T-helper 2 cell treated with Interferon-gamma antibody and Interleukin-4, amounts not matched to agents 5 μg/mL and 100 μg/mL, for 36 hours (primary cell): ENCODE results near the gene PGS1.

ENCODE experiments used
- DNase-seq: peaks from one replicate; pipeline ENCODE4 v3.0.0; 2021; ENCODE audit warnings: low spot score
- H3K27ac Mint-ChIP-seq: one replicate; pipeline ENCODE4 v1.8.0; 2021; ENCODE audit warnings: mild to moderate bottlenecking, mixed read lengths
- H3K27me3 Mint-ChIP-seq: one replicate; pipeline ENCODE4 v1.8.0; 2021; ENCODE audit warnings: low read depth, mixed read lengths
- H3K36me3 Mint-ChIP-seq: one replicate; pipeline ENCODE4 v1.8.0; 2021; ENCODE audit warnings: low read depth, mixed read lengths
- H3K4me1 Mint-ChIP-seq: one replicate; pipeline ENCODE4 v1.8.0; 2021; ENCODE audit warnings: low read depth, mixed read lengths
- H3K4me3 Mint-ChIP-seq: one replicate; pipeline ENCODE4 v1.8.0; 2022; ENCODE audit warnings: mild to moderate bottlenecking, moderate library complexity, mixed read lengths
- H3K9me3 Mint-ChIP-seq: one replicate; pipeline ENCODE4 v1.8.0; 2021; ENCODE audit warnings: mixed read lengths

Gene PGS1

DNA sequence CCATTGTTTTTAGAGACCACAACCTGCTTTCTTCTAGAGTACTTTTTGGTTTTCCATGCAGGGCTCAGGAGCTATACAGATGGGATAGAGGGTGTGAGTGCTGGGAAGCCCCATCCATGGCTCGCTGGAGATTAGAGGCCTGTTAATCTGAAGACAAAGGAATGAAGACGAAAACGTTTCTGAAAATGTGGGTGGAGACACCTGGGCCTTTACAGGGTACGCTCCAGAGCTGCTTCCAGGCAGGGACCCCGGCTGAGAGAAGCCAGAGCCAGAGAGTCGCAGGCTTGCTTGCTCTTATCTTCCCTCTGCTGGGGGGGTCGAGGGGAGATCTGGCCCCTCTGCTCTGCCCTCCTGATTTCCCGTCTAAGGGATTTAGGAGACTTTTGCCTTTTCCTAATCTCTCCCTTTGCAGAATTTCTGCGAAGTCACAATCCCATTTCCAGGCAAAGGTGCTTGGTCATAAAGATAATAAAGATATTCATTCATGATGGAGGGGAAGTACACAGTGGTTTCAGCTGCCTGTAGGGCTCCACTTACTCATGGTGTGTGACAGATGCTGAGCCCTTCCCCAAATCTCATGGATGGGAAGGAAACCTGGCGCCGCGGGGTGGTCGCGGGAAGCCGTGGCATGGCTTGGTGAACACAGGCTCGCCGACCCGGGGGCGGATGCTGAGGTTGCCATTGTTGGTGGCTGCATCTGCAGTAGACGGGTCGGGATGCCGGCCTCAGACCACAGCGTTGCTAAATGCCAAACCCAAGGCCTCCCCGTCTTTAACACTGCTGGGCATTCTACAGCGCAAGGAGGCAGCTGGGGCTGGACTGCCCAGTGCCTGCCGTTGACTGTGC, 13.8 kb upstream of the PGS1 start:
- peaks cover 12% of the 10 kb centered on the region for H3K4me1 Mint-ChIP-seq
- H3K27ac Mint-ChIP-seq, result no peak overlapping the region
- no peaks in the 10 kb centered on the region for H3K36me3 Mint-ChIP-seq
- H3K4me3 Mint-ChIP-seq, result no peak overlapping the region
- no peaks in the 10 kb centered on the region for H3K9me3 Mint-ChIP-seq
- peaks cover 11% of the 10 kb centered on the region for H3K27me3 Mint-ChIP-seq
- DNase-seq, result no peak

- Mint-ChIP-seq H3K4me3 (no peak overlapping the region), H3K4me1 (peaks cover 12% of the 10 kb centered on the region), H3K27me3 (peaks cover 11% of the 10 kb centered on the region), H3K9me3 (no peaks in the 10 kb centered on the region), H3K36me3 (no peaks in the 10 kb centered on the region), H3K27ac (no peak overlapping the region)
- no peak for DNase-seq
Observed at GRCh38 chr17:78365561-78366108, 12.8 kb upstream of the PGS1 start.

GRCh38 chr17:78366109-78366848, 12.2 kb upstream of the PGS1 start:
- H3K9me3 Mint-ChIP-seq, result no peaks in the 10 kb centered on the region
- H3K4me3 Mint-ChIP-seq, result no peak overlapping the region
- no peak overlapping the region for H3K27ac Mint-ChIP-seq
- H3K27me3 Mint-ChIP-seq, result peaks cover 11% of the 10 kb centered on the region
- peaks cover 9% of the 10 kb centered on the region for H3K4me1 Mint-ChIP-seq
- no peaks in the 10 kb centered on the region for H3K36me3 Mint-ChIP-seq
- DNase-seq, result no peak

DNA sequence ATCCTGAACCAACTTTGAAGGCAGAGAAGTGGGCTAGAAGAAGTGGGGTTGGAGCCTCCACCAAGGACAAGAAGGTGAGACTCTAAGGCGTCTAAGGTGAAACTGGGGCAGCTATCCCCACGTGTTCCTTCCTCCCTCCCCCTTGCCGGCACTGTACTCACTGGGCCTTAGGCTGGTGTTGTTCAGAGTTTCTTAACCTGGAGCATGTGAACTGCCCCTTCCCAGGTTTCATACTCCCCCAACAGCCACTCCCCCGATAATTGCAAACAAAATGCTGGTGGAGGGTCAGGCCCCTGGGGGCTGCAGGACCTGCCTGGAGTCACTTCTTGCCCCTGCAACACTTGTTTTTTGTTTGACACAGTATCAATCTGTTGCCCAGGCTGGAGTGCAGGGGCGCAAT, 11.3 kb upstream of the PGS1 start:
- H3K27ac Mint-ChIP-seq, result no peak overlapping the region
- H3K9me3 Mint-ChIP-seq, result no peaks in the 10 kb centered on the region
- H3K4me3 Mint-ChIP-seq, result no peak overlapping the region
- no peaks in the 10 kb centered on the region for H3K36me3 Mint-ChIP-seq
- no peak for DNase-seq
- H3K27me3 Mint-ChIP-seq, result peaks cover 11% of the 10 kb centered on the region
- peaks cover 9% of the 10 kb centered on the region for H3K4me1 Mint-ChIP-seq

- no peak overlapping the region for H3K4me3 Mint-ChIP-seq
- H3K27ac Mint-ChIP-seq, result no peak overlapping the region
- H3K4me1 Mint-ChIP-seq, result peaks cover 7% of the 10 kb centered on the region
- H3K36me3 Mint-ChIP-seq, result no peaks in the 10 kb centered on the region
- no peaks in the 10 kb centered on the region for H3K9me3 Mint-ChIP-seq
- no peak for DNase-seq
- peaks cover 7% of the 10 kb centered on the region for H3K27me3 Mint-ChIP-seq
Observed at GRCh38 chr17:78368348-78368747, 10.1 kb upstream of the PGS1 start.

DNA sequence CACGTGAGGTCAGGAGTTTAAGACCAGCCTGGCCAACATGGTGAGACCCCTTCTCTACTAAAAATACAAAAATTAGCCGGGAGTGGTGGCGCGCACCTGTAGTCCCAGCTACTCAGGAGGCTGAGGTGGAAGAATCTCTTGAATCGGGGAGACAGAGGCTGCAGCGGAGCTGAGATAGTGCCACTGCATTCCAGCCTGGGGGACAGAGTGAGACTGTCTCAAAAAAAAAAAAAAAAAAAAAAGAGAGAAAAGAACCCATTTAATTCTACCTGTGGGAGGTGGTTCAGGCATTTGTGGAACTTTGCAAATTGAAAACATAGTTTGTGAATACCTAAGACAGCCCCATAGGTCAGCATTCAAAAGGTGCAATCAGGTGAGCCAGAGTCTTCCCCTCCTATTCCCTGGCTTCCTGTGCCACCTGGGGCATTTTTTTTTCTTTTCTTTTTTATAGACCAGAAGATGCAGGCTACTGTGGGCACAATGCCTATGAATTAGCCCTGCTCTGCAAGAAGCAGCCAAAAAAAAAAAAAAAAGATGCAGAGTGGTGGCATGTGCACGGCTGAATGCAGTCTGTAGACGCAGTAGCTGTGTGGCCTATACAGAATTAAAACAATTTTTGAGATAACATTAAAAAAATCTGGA, 9.5 kb upstream of the PGS1 start:
- Mint-ChIP-seq H3K27me3 (peaks cover 3% of the 10 kb centered on the region), H3K36me3 (no peaks in the 10 kb centered on the region), H3K9me3 (no peaks in the 10 kb centered on the region), H3K27ac (no peak overlapping the region), H3K4me1 (peaks cover 7% of the 10 kb centered on the region), H3K4me3 (no peak overlapping the region)
- no peak for DNase-seq

GRCh38 chr17:78369791-78370381, 8.6 kb upstream of the PGS1 start:
- no peaks in the 10 kb centered on the region for H3K27me3 Mint-ChIP-seq
- peaks cover 2% of the 10 kb centered on the region for H3K4me1 Mint-ChIP-seq
- no peak overlapping the region for H3K4me3 Mint-ChIP-seq
- no peak overlapping the region for H3K27ac Mint-ChIP-seq
- H3K36me3 Mint-ChIP-seq, result no peaks in the 10 kb centered on the region
- no peak for DNase-seq
- no peaks in the 10 kb centered on the region for H3K9me3 Mint-ChIP-seq

DNA sequence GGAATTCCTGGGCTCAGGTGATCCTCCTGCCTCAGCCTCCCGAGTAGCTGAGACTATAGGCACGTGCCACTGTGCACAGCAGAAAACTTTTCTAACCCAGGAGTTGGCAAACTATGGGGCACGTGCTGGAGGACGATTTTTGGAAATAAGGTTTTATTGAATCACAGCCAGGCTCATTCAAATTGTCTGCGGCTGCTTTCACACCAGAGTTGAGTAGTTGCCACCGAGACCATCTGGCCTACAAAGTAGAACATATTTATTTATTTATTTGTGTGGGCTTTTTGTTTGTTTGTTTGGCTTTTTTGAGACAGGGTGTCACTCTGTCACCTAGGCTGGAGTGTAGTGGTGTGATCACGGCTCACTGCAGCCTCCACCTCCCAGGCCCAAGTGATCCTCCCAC, 7.4 kb upstream of the PGS1 start:
- Mint-ChIP-seq H3K36me3 (no peaks in the 10 kb centered on the region), H3K27ac (no peak overlapping the region), H3K27me3 (no peaks in the 10 kb centered on the region), H3K4me1 (no peaks in the 10 kb centered on the region), H3K4me3 (no peak overlapping the region), H3K9me3 (no peaks in the 10 kb centered on the region)
- DNase-seq, result no peak

GRCh38 chr17:78372841-78373240, 5.6 kb upstream of the PGS1 start:
- H3K27ac Mint-ChIP-seq, result no peak overlapping the region
- no peak for DNase-seq

DNA sequence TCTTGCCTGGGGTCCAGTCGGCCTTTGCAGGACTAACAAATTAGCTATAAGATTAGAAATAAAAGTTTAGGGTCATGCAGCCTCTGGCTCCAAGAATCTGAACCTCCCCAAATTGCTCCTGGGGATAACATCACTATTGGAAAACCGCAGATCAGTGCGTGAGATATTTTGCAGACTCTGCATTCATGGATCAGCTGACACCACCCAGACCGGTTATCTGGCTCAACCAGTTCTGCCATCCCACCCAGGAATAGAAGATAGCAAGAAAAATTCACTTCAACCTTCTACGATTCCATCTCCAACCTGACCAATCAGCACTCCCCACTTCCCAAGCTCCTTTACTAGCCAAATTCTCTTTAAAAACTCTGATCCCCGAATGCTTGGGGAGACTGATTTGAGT, 4.3 kb upstream of the PGS1 start:
- H3K27ac Mint-ChIP-seq, result no peak overlapping the region
- DNase-seq, result no peak
- H3K4me1 Mint-ChIP-seq, result peaks cover 6% of the 10 kb centered on the region
- peaks cover 4% of the 10 kb centered on the region for H3K36me3 Mint-ChIP-seq
- H3K4me3 Mint-ChIP-seq, result no peak overlapping the region
- no peaks in the 10 kb centered on the region for H3K9me3 Mint-ChIP-seq
- no peaks in the 10 kb centered on the region for H3K27me3 Mint-ChIP-seq

More at GRCh38 chr17:78372841-78373240, 5.6 kb upstream of the PGS1 start:
- H3K9me3 Mint-ChIP-seq, result no peaks in the 10 kb centered on the region
- no peaks in the 10 kb centered on the region for H3K27me3 Mint-ChIP-seq
- no peak overlapping the region for H3K4me3 Mint-ChIP-seq
- no peaks in the 10 kb centered on the region for H3K36me3 Mint-ChIP-seq
- H3K4me1 Mint-ChIP-seq, result peaks cover 3% of the 10 kb centered on the region

GRCh38 chr17:78374631-78375274, 3.7 kb upstream of the PGS1 start:
- H3K27ac Mint-ChIP-seq, result no peak overlapping the region

GRCh38 chr17:78375401-78376151, 2.9 kb upstream of the PGS1 start:
- H3K4me1 Mint-ChIP-seq, result peaks cover 13% of the 10 kb centered on the region
- no peaks in the 10 kb centered on the region for H3K9me3 Mint-ChIP-seq
- H3K36me3 Mint-ChIP-seq, result peaks cover 11% of the 10 kb centered on the region
- H3K27ac Mint-ChIP-seq, result no peak overlapping the region
- H3K27me3 Mint-ChIP-seq, result no peaks in the 10 kb centered on the region
- H3K4me3 Mint-ChIP-seq, result no peak overlapping the region
- no peak for DNase-seq

More at GRCh38 chr17:78374631-78375274, 3.7 kb upstream of the PGS1 start:
- DNase-seq, result no peak
- Mint-ChIP-seq H3K4me3 (no peak overlapping the region), H3K4me1 (peaks cover 7% of the 10 kb centered on the region), H3K27me3 (no peaks in the 10 kb centered on the region), H3K36me3 (peaks cover 5% of the 10 kb centered on the region), H3K9me3 (no peaks in the 10 kb centered on the region)

- Mint-ChIP-seq H3K36me3 (peaks cover 13% of the 10 kb centered on the region), H3K4me1 (peaks cover 19% of the 10 kb centered on the region), H3K27me3 (no peaks in the 10 kb centered on the region), H3K9me3 (no peaks in the 10 kb centered on the region), H3K4me3 (no peak overlapping the region), H3K27ac (no peak overlapping the region)
- DNase-seq, result no peak
Observed at GRCh38 chr17:78376161-78376560, 2.3 kb upstream of the PGS1 start.
